ENCODE data around the gene UQCC5. TPM values are rescaled to one million over a fixed set of nuclear protein-coding genes. Genes with fewer than 3 reads are reported as not detected.

UQCC5 gene
- polyA plus RNA-seq, 2 of the 4 experiments (the other 2 are of a cell fraction), result 11.7 to 63.3 TPM

- no peak overlapping the region for H3K27ac ChIP-seq
- no peaks in the 10 kb centered on the region for H3K9me3 ChIP-seq
- H3K4me3 ChIP-seq, result no peak overlapping the region
- DNase-seq (ENCODE audit: low read depth in 1 of 2, low spot score in 1 of 2), result no peak
- POLR2A ChIA-PET, result no interaction called here
- FAIRE-seq, result no peak
- ATAC-seq, result no peak
- TF ChIP-seq RFX5 (IDR thresholded peaks at IDR 0.05) (no peak), HOXB13 (CRISPR knock-in tag; IDR thresholded peaks at IDR 0.05; ENCODE audit: low read depth) (no peak), HEYL (CRISPR knock-in tag; IDR thresholded peaks at IDR 0.05) (no peak), JUN (IDR thresholded peaks at IDR 0.05) (no peak), REST (IDR thresholded peaks at IDR 0.05) (no peak), HDAC2 (IDR thresholded peaks at IDR 0.05) (no peak), HMGXB4 (CRISPR knock-in tag; IDR thresholded peaks at IDR 0.05; ENCODE audit: borderline replicate concordance) (no peak), MAFK (IDR thresholded peaks at IDR 0.05; ENCODE audit: partially characterized antibody) (no peak), ZSCAN20 (CRISPR knock-in tag; IDR thresholded peaks at IDR 0.05) (no peak), SMC3 (IDR thresholded peaks at IDR 0.05) (no peak), HOXA7 (CRISPR knock-in tag; IDR thresholded peaks at IDR 0.05) (no peak), NPAS2 (CRISPR knock-in tag; IDR thresholded peaks at IDR 0.05; ENCODE audit: borderline replicate concordance) (no peak), FOSB (CRISPR knock-in tag; IDR thresholded peaks at IDR 0.05) (no peak), CEBPB (IDR thresholded peaks at IDR 0.05) (no peak), FOSL2 (IDR thresholded peaks at IDR 0.05) (no peak), FOSL2 (CRISPR knock-in tag; IDR thresholded peaks at IDR 0.05) (no peak)
- TF ChIP-seq, protein P1, sequence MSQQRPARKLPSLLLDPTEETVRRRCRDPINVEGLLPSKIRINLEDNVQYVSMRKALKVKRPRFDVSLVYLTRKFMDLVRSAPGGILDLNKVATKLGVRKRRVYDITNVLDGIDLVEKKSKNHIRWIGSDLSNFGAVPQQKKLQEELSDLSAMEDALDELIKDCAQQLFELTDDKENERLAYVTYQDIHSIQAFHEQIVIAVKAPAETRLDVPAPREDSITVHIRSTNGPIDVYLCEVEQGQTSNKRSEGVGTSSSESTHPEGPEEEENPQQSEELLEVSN (IDR thresholded peaks at IDR 0.05; ENCODE audit: borderline replicate concordance, low read depth), result no peak
- TF ChIP-seq, protein P2, sequence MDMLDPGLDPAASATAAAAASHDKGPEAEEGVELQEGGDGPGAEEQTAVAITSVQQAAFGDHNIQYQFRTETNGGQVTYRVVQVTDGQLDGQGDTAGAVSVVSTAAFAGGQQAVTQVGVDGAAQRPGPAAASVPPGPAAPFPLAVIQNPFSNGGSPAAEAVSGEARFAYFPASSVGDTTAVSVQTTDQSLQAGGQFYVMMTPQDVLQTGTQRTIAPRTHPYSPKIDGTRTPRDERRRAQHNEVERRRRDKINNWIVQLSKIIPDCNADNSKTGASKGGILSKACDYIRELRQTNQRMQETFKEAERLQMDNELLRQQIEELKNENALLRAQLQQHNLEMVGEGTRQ (IDR thresholded peaks at IDR 0.05), result no peak
- TF ChIP-seq, protein P3, sequence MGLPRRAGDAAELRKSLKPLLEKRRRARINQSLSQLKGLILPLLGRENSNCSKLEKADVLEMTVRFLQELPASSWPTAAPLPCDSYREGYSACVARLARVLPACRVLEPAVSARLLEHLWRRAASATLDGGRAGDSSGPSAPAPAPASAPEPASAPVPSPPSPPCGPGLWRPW (IDR thresholded peaks at IDR 0.05), result no peak
- CTCF ChIA-PET, result interaction anchor here (0.7 to 1.5 kb wide), 2 partner anchors 10 to 57 kb away, joined by 3 read pairs; no protein-coding TSS in a partner anchor
- WGBS (ENCODE audit: missing lambda C conversion rate), result 99% methylated on average over 9 of the region's 12 CpGs
- no peak overlapping the region for H3K4me2 ChIP-seq
- H3K4me1 ChIP-seq, result peaks cover 16% of the 10 kb centered on the region
These were observed 6.8 kb upstream of the UQCC5 start for GRCh38 chr3:52529376-52530333.
